Smooth muscle cell (in vitro differentiated cells): ENCODE measurements around the gene SPOCK1. TPM values are rescaled to one million over a fixed set of nuclear protein-coding genes. Genes with fewer than 3 reads are reported as not detected.

Experiments
- DNase-seq: peaks from one replicate; lab custom pipeline; 2025; ENCODE audit not compliant: unreplicated experiment; lab: John Stamatoyannopoulos, UW
- H2AFZ ChIP-seq: fragments of 200-600 bp; sonication (generic); 2 replicates; pipeline ENCODE4 v1.6.0; 2016; ENCODE audit warnings: antibody characterized with exemption, low read depth, mild to moderate bottlenecking
- H3F3A ChIP-seq: fragments of 200-600 bp; sonication (generic); 2 replicates; pipeline ENCODE4 v1.6.0; 2017; ENCODE audit warnings: antibody characterized with exemption, low read depth
- H3K27ac ChIP-seq: fragments of 200-600 bp; sonication (generic); 2 replicates; pipeline ENCODE4 v1.5.1; 2016; ENCODE audit warnings: low read depth, mild to moderate bottlenecking
- H3K27me3 ChIP-seq: fragments of 200-600 bp; sonication (generic); 2 replicates; pipeline ENCODE4 v1.6.1; 2016; ENCODE audit warnings: low read depth, mild to moderate bottlenecking
- H3K36me3 ChIP-seq: fragments of 200-600 bp; sonication (generic); 2 replicates; pipeline ENCODE4 v1.5.1; 2016; ENCODE audit warnings: low read depth
- H3K4me1 ChIP-seq: fragments of 200-600 bp; sonication (generic); 2 replicates; pipeline ENCODE4 v1.5.1; 2016; ENCODE audit warnings: low read depth
- H3K4me2 ChIP-seq: fragments of 200-600 bp; sonication (generic); 2 replicates; pipeline ENCODE4 v1.6.0; 2016; ENCODE audit warnings: mild to moderate bottlenecking
- H3K4me3 ChIP-seq: fragments of 200-600 bp; sonication (generic); 2 replicates; pipeline ENCODE4 v1.5.1; 2016; ENCODE audit warnings: mild to moderate bottlenecking
- H3K79me2 ChIP-seq: fragments of 200-600 bp; sonication (generic); 2 replicates; pipeline ENCODE4 v1.6.0; 2016; ENCODE audit warnings: low read depth, mild to moderate bottlenecking
- H3K9ac ChIP-seq: fragments of 200-600 bp; sonication (generic); 2 replicates; pipeline ENCODE4 v1.6.0; 2016; ENCODE audit warnings: low read depth
- H3K9me3 ChIP-seq: fragments of 200-600 bp; sonication (generic); replicated peaks from 2 replicates; pipeline ENCODE4 v1.5.1; 2016; ENCODE audit warnings: low read depth
- H4K20me1 ChIP-seq: fragments of 200-600 bp; sonication (generic); 2 replicates; pipeline ENCODE4 v1.6.0; 2016; ENCODE audit warnings: low read depth
- CTCF ChIP-seq: fragments of 200-600 bp; sonication (generic); IDR thresholded peaks from 2 replicates; pipeline ENCODE4 v1.5.1; 2017; ENCODE audit warnings: borderline replicate concordance, mild to moderate bottlenecking, antibody characterized with exemption; ENCODE audit not compliant: insufficient read depth, poor library complexity, severe bottlenecking
- WGBS: methylation state at CpG from one replicate; pipeline ENCODE4 v1.1.7; 2016; ENCODE audit warnings: low lambda C conversion rate; 5-methylcytosine and 5-hydroxymethylcytosine counted together
- polyA plus RNA-seq: library from polyadenylated mRNA; unstranded; fragments of >200 nt; fragmentation: Nextera tagmentation; extraction: Ambion mirVana; gene quantifications from 2 replicates; pipeline ENCODE4 v1.2.1, GENCODE V29; 2016
- total RNA-seq: library from RNA; depleted of rRNA; stranded (reverse); fragments of >200 nt; gene quantifications from 2 replicates; pipeline ENCODE4 v1.2.3, GENCODE V29; 2014

The SPOCK1 gene
- total and polyA plus RNA-seq, 2 experiments from 2014 or later, result 56.2 to 80.0 TPM

- Histone ChIP-seq H3K4me1 (no peaks in the 10 kb centered on the region), H4K20me1 (no peaks in the 10 kb centered on the region), H3K9ac (peak overlapping the region; percentile 26), H3K27ac (peak overlapping the region; percentile 84), H3K27me3 (no peaks in the 10 kb centered on the region), H3K4me2 (peak overlapping the region; percentile 6), H2AFZ (no peak overlapping the region), H3K79me2 (no peaks in the 10 kb centered on the region), H3F3A (no peaks in the 10 kb centered on the region), H3K4me3 (no peak overlapping the region), H3K9me3 (no peaks in the 10 kb centered on the region), H3K36me3 (no peaks in the 10 kb centered on the region)
- DNase-seq, result no peak
- no peak for TF ChIP-seq CTCF
- 51% methylated on average over 4 of the region's 4 CpGs for WGBS
These were observed 28.3 kb downstream of the SPOCK1 start for GRCh38 chr5:137470921-137471220.

- Histone ChIP-seq H4K20me1 (no peaks in the 10 kb centered on the region), H3K4me1 (no peaks in the 10 kb centered on the region), H3K9me3 (no peaks in the 10 kb centered on the region), H3K4me3 (no peak overlapping the region), H3K9ac (peak overlapping the region; percentile 39), H3K79me2 (no peaks in the 10 kb centered on the region), H3K27ac (peak overlapping the region; percentile 93), H3K4me2 (peak overlapping the region; percentile 49), H3K27me3 (no peaks in the 10 kb centered on the region), H3F3A (no peaks in the 10 kb centered on the region), H3K36me3 (no peaks in the 10 kb centered on the region), H2AFZ (no peak overlapping the region)
- no peak for DNase-seq
- 46% methylated on average over 5 of the region's 5 CpGs for WGBS
- no peak for TF ChIP-seq CTCF
These were observed 28.8 kb downstream of the SPOCK1 start for GRCh38 chr5:137470111-137470920.

GRCh38 chr5:137466889-137467288 is 32.2 kb downstream of the SPOCK1 start:
- Histone ChIP-seq H3K4me2 (no peak overlapping the region), H2AFZ (no peak overlapping the region), H3K79me2 (no peaks in the 10 kb centered on the region), H3K9me3 (no peaks in the 10 kb centered on the region), H3K9ac (no peak overlapping the region), H3K4me1 (peaks cover 1% of the 10 kb centered on the region), H3K27ac (no peak overlapping the region), H3F3A (no peaks in the 10 kb centered on the region), H3K36me3 (no peaks in the 10 kb centered on the region), H3K27me3 (no peaks in the 10 kb centered on the region), H4K20me1 (no peaks in the 10 kb centered on the region), H3K4me3 (no peak overlapping the region)
- WGBS, result 81% methylated on average over 3 of the region's 3 CpGs
- no peak for TF ChIP-seq CTCF
- no peak for DNase-seq

- no peak for TF ChIP-seq CTCF
- DNase-seq, result no peak
- Histone ChIP-seq H3K27ac (no peak overlapping the region), H3K9me3 (no peaks in the 10 kb centered on the region), H3F3A (no peaks in the 10 kb centered on the region), H3K27me3 (no peaks in the 10 kb centered on the region), H3K36me3 (no peaks in the 10 kb centered on the region), H4K20me1 (no peaks in the 10 kb centered on the region), H3K4me3 (no peak overlapping the region), H3K4me2 (no peak overlapping the region), H3K9ac (no peak overlapping the region), H3K79me2 (no peaks in the 10 kb centered on the region), H2AFZ (no peak overlapping the region), H3K4me1 (peaks cover 6% of the 10 kb centered on the region)
- 86% methylated on average over 1 of the region's 1 CpG for WGBS
These were observed 33.2 kb downstream of the SPOCK1 start for GRCh38 chr5:137465930-137466329.
